Ishikawa (cell line): ENCODE measurements around the gene UBE2J1.

ENCODE experiments used
- CEBPB ChIP-seq: IDR thresholded peaks from 2 replicates; pipeline ENCODE4 v1.6.1; 2012
- CREB1 ChIP-seq: IDR thresholded peaks from 2 replicates; pipeline ENCODE4 v1.6.1; 2012; ENCODE audit warnings: low read depth
- EGR1 ChIP-seq: IDR thresholded peaks from 2 replicates; pipeline ENCODE4 v1.6.1; 2012
- EP300 ChIP-seq: IDR thresholded peaks from 2 replicates; pipeline ENCODE4 v1.6.1; 2012; ENCODE audit warnings: borderline replicate concordance
- FOXM1 ChIP-seq: IDR thresholded peaks from 2 replicates; pipeline ENCODE4 v1.6.1; 2012; ENCODE audit warnings: low read depth, borderline replicate concordance
- NFIC ChIP-seq: IDR thresholded peaks from 2 replicates; pipeline ENCODE4 v1.6.1; 2012
- RAD21 ChIP-seq: IDR thresholded peaks from 2 replicates; pipeline ENCODE4 v1.6.1; 2012; ENCODE audit warnings: low read depth
- TAF1 ChIP-seq: IDR thresholded peaks from 2 replicates; pipeline ENCODE4 v1.6.1; 2012; ENCODE audit warnings: low read depth, mild to moderate bottlenecking
- TCF12 ChIP-seq: IDR thresholded peaks from 2 replicates; pipeline ENCODE4 v1.6.1; 2012; ENCODE audit warnings: low read depth
- TEAD4 ChIP-seq: IDR thresholded peaks from 2 replicates; pipeline ENCODE4 v1.6.1; 2012
- YY1 ChIP-seq: IDR thresholded peaks from 2 replicates; pipeline ENCODE4 v1.6.1; 2012; ENCODE audit warnings: low read depth
- ZBTB7A ChIP-seq: IDR thresholded peaks from 2 replicates; pipeline ENCODE4 v1.6.1; 2012; ENCODE audit warnings: low read depth
- TF ChIP-seq, protein P1 (sequence below): IDR thresholded peaks from 2 replicates; pipeline ENCODE4 v1.6.1; 2012
- TF ChIP-seq, protein P2 (sequence below): IDR thresholded peaks from 2 replicates; pipeline ENCODE4 v1.6.1; 2012; ENCODE audit warnings: low read depth, mild to moderate bottlenecking
- TF ChIP-seq, protein P3 (sequence below): IDR thresholded peaks from 2 replicates; pipeline ENCODE4 v1.6.1; 2012

Gene UBE2J1

GRCh38 chr6:89323511-89323971, 29.0 kb downstream of the UBE2J1 start:
- TF ChIP-seq RAD21 (no peak), TCF12 (no peak), CEBPB (no peak), TEAD4 (no peak), CREB1 (no peak), EP300 (no peak), TAF1 (no peak)

DNA sequence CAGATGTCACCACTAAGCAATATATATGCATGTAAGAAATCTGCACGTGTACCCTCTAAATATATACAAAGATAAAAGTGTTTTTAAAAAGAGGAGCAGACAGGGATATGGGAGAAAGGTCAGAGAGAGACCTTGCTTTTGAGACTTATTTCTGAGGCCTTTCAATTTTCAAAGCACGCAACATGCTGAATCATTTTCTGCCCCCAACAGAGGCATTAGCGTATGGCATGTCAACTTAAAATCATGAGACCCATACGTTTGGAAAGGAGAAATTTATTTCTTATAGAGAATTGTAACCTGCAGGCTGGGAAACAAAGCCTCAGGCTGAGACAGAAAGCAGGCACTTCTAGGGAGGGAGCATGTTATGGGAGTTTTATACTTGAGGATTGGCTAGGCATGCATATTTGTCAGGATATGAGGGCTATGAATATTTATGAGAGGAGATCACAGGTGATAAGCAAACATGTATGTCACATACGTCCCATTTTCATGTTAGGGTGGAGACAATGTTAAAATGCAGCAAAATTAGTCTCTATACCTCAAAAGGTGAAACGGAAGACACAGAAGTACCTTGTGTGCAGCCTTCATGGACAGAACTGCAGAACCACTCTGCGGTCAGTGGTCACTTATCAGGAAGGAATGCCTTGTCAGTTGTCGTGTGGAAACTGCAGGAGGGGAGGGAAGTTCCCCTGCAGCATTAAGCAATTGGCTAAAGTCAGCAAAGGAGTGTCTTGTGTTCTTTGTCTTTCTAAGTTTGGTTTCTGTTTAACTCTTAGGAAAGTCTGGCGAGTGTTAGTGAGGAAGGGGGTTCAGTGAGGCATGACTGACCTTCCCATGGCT, 31.2 kb downstream of the UBE2J1 start:
- no peak for TF ChIP-seq CREB1
- no peak for TF ChIP-seq TCF12
- TF ChIP-seq YY1 = no peak
- no peak for TF ChIP-seq RAD21
- TF ChIP-seq TAF1 = no peak
- TF ChIP-seq CEBPB = no peak
- TF ChIP-seq ZBTB7A = no peak
- TF ChIP-seq EP300 = no peak
- TF ChIP-seq NFIC = no peak
- TF ChIP-seq EGR1 = no peak
- TF ChIP-seq, protein P1, sequence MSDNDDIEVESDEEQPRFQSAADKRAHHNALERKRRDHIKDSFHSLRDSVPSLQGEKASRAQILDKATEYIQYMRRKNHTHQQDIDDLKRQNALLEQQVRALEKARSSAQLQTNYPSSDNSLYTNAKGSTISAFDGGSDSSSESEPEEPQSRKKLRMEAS = no peak
- TF ChIP-seq, protein P2, sequence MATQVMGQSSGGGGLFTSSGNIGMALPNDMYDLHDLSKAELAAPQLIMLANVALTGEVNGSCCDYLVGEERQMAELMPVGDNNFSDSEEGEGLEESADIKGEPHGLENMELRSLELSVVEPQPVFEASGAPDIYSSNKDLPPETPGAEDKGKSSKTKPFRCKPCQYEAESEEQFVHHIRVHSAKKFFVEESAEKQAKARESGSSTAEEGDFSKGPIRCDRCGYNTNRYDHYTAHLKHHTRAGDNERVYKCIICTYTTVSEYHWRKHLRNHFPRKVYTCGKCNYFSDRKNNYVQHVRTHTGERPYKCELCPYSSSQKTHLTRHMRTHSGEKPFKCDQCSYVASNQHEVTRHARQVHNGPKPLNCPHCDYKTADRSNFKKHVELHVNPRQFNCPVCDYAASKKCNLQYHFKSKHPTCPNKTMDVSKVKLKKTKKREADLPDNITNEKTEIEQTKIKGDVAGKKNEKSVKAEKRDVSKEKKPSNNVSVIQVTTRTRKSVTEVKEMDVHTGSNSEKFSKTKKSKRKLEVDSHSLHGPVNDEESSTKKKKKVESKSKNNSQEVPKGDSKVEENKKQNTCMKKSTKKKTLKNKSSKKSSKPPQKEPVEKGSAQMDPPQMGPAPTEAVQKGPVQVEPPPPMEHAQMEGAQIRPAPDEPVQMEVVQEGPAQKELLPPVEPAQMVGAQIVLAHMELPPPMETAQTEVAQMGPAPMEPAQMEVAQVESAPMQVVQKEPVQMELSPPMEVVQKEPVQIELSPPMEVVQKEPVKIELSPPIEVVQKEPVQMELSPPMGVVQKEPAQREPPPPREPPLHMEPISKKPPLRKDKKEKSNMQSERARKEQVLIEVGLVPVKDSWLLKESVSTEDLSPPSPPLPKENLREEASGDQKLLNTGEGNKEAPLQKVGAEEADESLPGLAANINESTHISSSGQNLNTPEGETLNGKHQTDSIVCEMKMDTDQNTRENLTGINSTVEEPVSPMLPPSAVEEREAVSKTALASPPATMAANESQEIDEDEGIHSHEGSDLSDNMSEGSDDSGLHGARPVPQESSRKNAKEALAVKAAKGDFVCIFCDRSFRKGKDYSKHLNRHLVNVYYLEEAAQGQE = no peak
- no peak for TF ChIP-seq FOXM1
- TF ChIP-seq, protein P3, sequence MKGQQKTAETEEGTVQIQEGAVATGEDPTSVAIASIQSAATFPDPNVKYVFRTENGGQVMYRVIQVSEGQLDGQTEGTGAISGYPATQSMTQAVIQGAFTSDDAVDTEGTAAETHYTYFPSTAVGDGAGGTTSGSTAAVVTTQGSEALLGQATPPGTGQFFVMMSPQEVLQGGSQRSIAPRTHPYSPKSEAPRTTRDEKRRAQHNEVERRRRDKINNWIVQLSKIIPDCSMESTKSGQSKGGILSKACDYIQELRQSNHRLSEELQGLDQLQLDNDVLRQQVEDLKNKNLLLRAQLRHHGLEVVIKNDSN = no peak

DNA sequence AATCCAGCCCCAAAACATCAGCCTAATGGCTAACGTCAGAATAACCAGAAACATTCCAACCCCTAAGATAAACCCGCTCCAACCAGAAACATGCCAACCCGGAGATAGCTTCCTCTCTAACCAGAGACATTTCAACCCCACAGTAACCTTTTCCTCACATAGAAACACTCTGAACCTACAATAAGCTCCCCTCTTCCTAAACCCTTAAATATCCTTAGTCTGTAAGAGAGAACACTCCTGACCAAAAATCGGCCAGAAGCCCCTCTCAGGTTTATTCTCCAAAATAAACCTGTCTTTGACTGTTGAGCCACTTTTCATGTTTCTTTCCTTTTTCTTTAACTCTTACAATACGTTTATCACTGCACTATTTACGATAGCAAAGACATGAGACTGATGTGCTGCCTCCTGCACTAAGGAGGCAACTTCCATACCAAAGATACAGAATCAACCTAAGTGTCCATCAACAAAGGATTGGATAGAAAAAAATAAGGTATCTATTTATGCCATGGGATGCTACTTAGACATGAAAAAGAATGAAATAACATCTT, 32.4 kb downstream of the UBE2J1 start:
- TF ChIP-seq CREB1 (no peak), YY1 (no peak), TCF12 (no peak)
- TF ChIP-seq, protein P1 = no peak
- TF ChIP-seq, protein P3 = no peak

- TF ChIP-seq, protein P3 = no peak
- no peak for TF ChIP-seq TAF1
- TF ChIP-seq CEBPB = no peak
- no peak for TF ChIP-seq ZBTB7A
- TF ChIP-seq RAD21 = no peak
- TF ChIP-seq YY1 = no peak
- TF ChIP-seq FOXM1 = no peak
- no peak for TF ChIP-seq EGR1
- no peak for TF ChIP-seq TCF12
- TF ChIP-seq TEAD4 = no peak
- no peak for TF ChIP-seq EP300
- no peak for TF ChIP-seq NFIC
- no peak for TF ChIP-seq CREB1
Measured at GRCh38 chr6:89317067-89317466, 35.5 kb downstream of the UBE2J1 start.

GRCh38 chr6:89315249-89315885, 37.2 kb downstream of the UBE2J1 start, which contains the start of gene GABRR2:
Gene GABRR2, minus strand, starts transcription at chr6:89315299. Its CDS starts 134 bp downstream, at chr6:89315165.
- no peak for TF ChIP-seq EGR1
- no peak for TF ChIP-seq TAF1
- TF ChIP-seq FOXM1 = no peak
- no peak for TF ChIP-seq TEAD4
- TF ChIP-seq, protein P2 = no peak
- TF ChIP-seq NFIC = no peak
- TF ChIP-seq ZBTB7A = no peak
- TF ChIP-seq, protein P3 = no peak
- TF ChIP-seq CEBPB = no peak
- TF ChIP-seq TCF12 = no peak
- TF ChIP-seq CREB1 = no peak
- no peak for TF ChIP-seq YY1
- TF ChIP-seq EP300 = no peak
- TF ChIP-seq, protein P1 = no peak
